ENCODE data around the gene OVOL1. TPM values are rescaled to one million over a fixed set of nuclear protein-coding genes. Genes with fewer than 3 reads are reported as not detected.

The OVOL1 gene
- total RNA-seq, 2 donors from 2014 or later = 0.27 TPM; not detected in 1

DNA sequence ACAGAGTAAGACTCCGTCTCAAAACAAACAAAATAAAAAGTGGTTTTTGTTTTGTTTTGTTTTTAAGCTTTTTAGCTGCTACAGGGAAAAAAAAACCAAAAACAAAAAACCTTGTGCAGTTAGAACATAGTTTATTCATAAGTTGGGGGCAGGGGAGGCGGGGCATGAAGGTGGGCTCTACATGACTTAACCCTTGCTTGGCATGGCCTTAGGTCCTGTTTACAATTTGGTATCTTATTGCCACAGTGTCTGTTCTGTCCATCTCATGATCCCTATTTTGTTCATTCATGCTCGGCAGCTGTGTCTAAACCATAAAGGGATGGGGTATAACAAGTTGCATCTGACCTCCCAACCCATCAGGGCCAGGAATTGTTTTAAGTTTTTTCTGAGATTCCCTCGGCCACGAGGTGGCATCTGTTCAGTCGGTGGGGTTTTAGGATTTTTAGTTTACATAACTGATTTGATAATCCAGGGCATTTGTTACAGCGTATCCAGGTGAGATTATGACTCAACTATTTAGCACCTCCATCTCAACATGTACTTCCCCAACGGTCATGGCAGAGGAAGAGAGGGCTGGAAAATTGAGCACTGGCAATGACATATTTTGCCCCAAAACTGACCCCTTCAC is 13.0 kb upstream of the OVOL1 start:
- DNase-seq (ENCODE audit: low spot score) = no peak
- H3K27ac ChIP-seq = no peak overlapping the region
- no peaks in the 10 kb centered on the region for H3K9me3 ChIP-seq
- H3K4me1 ChIP-seq (ENCODE audit: control insufficient read depth in 1 of 2, low read depth in 2 of 2) = peaks cover 3% of the 10 kb centered on the region in 2 donors
- peaks cover 20% of the 10 kb centered on the region for H3K36me3 ChIP-seq
- H3K4me3 ChIP-seq = no peak overlapping the region
- no peak for ATAC-seq (ENCODE audit: insufficient number of reproducible peaks, low FRiP score, low read depth)
- H3K27me3 ChIP-seq (replicated peaks; ENCODE audit: insufficient read depth) = no peaks in the 10 kb centered on the region
- TF ChIP-seq, protein P1, sequence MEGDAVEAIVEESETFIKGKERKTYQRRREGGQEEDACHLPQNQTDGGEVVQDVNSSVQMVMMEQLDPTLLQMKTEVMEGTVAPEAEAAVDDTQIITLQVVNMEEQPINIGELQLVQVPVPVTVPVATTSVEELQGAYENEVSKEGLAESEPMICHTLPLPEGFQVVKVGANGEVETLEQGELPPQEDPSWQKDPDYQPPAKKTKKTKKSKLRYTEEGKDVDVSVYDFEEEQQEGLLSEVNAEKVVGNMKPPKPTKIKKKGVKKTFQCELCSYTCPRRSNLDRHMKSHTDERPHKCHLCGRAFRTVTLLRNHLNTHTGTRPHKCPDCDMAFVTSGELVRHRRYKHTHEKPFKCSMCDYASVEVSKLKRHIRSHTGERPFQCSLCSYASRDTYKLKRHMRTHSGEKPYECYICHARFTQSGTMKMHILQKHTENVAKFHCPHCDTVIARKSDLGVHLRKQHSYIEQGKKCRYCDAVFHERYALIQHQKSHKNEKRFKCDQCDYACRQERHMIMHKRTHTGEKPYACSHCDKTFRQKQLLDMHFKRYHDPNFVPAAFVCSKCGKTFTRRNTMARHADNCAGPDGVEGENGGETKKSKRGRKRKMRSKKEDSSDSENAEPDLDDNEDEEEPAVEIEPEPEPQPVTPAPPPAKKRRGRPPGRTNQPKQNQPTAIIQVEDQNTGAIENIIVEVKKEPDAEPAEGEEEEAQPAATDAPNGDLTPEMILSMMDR (IDR thresholded peaks at IDR 0.05) = no peak

DNA sequence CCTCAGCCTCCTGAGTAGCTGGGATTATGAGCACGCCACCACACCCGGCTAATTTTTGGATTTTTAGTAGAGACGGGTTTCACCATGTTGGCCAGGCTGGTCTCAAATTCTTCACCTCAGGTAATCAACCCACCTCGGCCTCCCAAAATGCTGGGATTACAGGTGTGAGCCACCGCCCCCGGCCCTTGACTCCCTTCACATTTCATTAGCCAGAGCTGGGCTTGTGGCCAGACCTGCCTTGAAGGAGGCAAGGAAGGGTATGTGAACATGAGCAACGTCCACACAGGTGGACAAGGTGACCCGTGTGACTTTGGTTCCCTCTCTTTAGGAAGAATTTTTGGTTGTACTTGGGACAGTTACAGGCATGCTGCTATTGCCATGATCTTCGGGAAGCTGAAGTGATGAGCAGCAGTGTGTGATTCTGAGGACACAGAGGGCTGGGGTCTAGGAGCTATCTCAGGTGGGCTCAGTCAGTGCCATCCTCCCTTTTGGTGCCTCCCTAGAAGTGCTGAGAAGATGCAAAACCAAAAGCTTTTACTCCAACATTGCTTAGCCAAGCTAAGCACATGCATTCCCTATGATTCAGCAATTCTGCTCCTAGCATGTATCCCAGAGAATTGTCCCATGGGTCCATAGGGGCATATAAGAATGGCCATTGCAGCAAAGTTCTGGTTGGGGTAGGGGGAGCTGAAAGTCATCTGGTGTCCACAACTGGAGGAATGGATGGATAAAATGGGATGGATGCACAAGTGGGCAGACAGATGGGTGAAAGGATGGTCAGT is 12.1 kb upstream of the OVOL1 start:
- H3K36me3 ChIP-seq = peaks cover 20% of the 10 kb centered on the region
- H3K27me3 ChIP-seq (replicated peaks; ENCODE audit: insufficient read depth) = no peaks in the 10 kb centered on the region
- ATAC-seq (ENCODE audit: insufficient number of reproducible peaks, low FRiP score, low read depth) (no peak), DNase-seq (ENCODE audit: low spot score) (no peak)
- TF ChIP-seq, protein P1 (IDR thresholded peaks at IDR 0.05) = no peak
- no peak overlapping the region for H3K4me3 ChIP-seq
- peaks cover 7 to 11% of the 10 kb centered on the region in 2 donors for H3K4me1 ChIP-seq (ENCODE audit: control insufficient read depth in 1 of 2, low read depth in 2 of 2)
- H3K27ac ChIP-seq = no peak overlapping the region
- H3K9me3 ChIP-seq = no peaks in the 10 kb centered on the region

DNA sequence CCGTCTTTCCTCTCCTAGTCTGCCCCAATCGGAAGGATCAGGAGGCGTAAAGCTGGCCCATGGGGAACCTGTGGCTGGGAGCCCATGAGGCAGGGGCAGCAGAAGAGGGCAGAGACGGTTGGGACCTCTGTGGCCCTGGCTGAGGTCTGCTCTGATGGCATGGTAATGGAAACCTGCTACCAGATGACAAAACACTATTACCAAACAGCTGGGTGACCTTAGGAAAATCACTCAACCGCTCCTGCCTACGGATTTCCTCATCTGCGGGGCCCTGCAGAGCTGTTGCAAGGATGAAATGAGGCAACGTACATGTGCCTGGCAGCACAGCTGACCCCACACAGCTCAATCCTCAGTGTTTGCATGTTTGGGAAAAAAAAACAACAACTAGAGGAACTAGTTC is 10.7 kb upstream of the OVOL1 start:
- Histone ChIP-seq H3K4me3 (no peak overlapping the region), H3K4me1 (ENCODE audit: control insufficient read depth in 1 of 2, low read depth in 2 of 2) (peaks cover 8 to 15% of the 10 kb centered on the region in 2 donors), H3K27me3 (replicated peaks; ENCODE audit: insufficient read depth) (no peaks in the 10 kb centered on the region), H3K36me3 (peaks cover 20% of the 10 kb centered on the region), H3K9me3 (no peaks in the 10 kb centered on the region), H3K27ac (no peak overlapping the region)
- no peak for DNase-seq (ENCODE audit: low spot score)
- TF ChIP-seq, protein P1 (IDR thresholded peaks at IDR 0.05) = no peak
- no peak for ATAC-seq (ENCODE audit: insufficient number of reproducible peaks, low FRiP score, low read depth)

DNA sequence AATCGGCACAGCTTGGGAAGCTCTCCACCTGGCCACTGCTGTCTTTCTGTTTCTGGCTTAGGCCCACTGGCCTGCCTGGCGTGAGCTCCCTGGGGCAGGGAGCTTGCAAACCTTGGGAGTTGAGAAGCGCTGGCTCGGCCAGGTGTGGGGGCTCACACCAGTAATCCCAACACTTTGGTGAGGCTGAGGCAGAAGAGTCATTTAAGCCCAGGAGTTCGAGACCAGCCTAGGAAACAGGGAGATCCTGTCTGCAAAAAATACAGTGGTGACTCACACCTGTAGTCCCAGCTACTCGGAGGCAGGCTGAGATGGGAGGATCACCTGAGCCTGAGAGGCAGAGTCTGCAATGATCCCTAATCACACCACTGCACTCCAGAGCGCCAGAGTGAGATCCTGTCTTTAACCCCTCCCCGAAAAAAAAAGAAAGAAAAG is 10.1 kb upstream of the OVOL1 start:
- no peak for DNase-seq (ENCODE audit: low spot score)
- no peak overlapping the region for H3K27ac ChIP-seq

DNA sequence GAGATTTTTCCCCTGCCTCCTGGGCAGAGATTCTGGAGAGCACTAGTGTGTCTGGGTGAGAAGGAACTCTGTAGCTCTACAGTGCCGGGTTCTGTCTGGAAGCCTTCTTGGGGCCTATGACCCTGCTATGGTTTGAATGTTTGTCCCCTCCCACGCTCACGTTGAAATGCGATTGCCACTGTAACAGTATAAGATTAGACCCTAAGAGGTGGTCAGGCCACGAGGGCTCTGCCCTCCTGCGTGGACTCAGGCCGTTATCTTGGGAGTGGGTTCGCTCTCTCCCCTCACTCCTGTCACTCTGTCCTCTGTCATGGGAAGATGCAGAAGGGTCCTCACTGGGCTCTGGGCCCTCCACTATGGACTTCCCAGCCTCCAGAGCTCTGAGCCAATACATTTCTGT is 9.6 kb upstream of the OVOL1 start:
- ATAC-seq (ENCODE audit: insufficient number of reproducible peaks, low FRiP score, low read depth) (no peak), DNase-seq (ENCODE audit: low spot score) (no peak)
- H3K27ac ChIP-seq = no peak overlapping the region
- TF ChIP-seq, protein P1 (IDR thresholded peaks at IDR 0.05) = no peak
- H3K4me3 ChIP-seq = no peak overlapping the region
- H3K36me3 ChIP-seq = peaks cover 20% of the 10 kb centered on the region
- no peaks in the 10 kb centered on the region for H3K27me3 ChIP-seq (replicated peaks; ENCODE audit: insufficient read depth)
- H3K9me3 ChIP-seq = no peaks in the 10 kb centered on the region
- peaks cover 8 to 23% of the 10 kb centered on the region in 2 donors for H3K4me1 ChIP-seq (ENCODE audit: control insufficient read depth in 1 of 2, low read depth in 2 of 2)

More for the DNA sequence above, 10.1 kb upstream of the OVOL1 start:
- H3K27me3 ChIP-seq (replicated peaks; ENCODE audit: insufficient read depth) = no peaks in the 10 kb centered on the region
- H3K4me1 ChIP-seq (ENCODE audit: control insufficient read depth in 1 of 2, low read depth in 2 of 2) = peaks cover 8 to 21% of the 10 kb centered on the region in 2 donors
- no peak for ATAC-seq (ENCODE audit: insufficient number of reproducible peaks, low FRiP score, low read depth)
- peaks cover 20% of the 10 kb centered on the region for H3K36me3 ChIP-seq
- no peak overlapping the region for H3K4me3 ChIP-seq
- TF ChIP-seq, protein P1 (IDR thresholded peaks at IDR 0.05) = no peak
- H3K9me3 ChIP-seq = no peaks in the 10 kb centered on the region
